Suprapubic skin (tissue), 4 donors: ENCODE measurements around the gene RIMOC1.

Source experiments
- CTCF ChIP-seq, 2 donors: fragments of 200-600 bp in 1 of 2; fragments of 450-650 bp in 1 of 2; sonication (generic) in 1 of 2; IDR thresholded peaks; one replicate each; pipeline ENCODE4 v1.5.1; 2016 to 2019; ENCODE audit warnings: antibody characterized with exemption in 2 of 2, mild to moderate bottlenecking in 1 of 2, moderate library complexity in 1 of 2
- EP300 ChIP-seq: sonication (generic); formaldehyde crosslinking; IDR thresholded peaks from one replicate; pipeline ENCODE4 v1.6.1; 2017; ENCODE audit warnings: antibody characterized with exemption
- POLR2AphosphoS5 ChIP-seq, 3 donors: sonication (generic); formaldehyde crosslinking; IDR thresholded peaks; one replicate each; pipeline ENCODE4 v1.6.1; 2017; ENCODE audit warnings: antibody characterized with exemption in 3 of 3

GRCh38 chr5:41927604-41928003 is 23.5 kb downstream of the RIMOC1 start:
- TF ChIP-seq POLR2AphosphoS5 (IDR thresholded peaks at IDR 0.05) (no peak), CTCF (IDR thresholded peaks at IDR 0.05) (no peak), EP300 (no peak)
